ENCODE measurements around the gene MICAL3.

The MICAL3 gene

DNA sequence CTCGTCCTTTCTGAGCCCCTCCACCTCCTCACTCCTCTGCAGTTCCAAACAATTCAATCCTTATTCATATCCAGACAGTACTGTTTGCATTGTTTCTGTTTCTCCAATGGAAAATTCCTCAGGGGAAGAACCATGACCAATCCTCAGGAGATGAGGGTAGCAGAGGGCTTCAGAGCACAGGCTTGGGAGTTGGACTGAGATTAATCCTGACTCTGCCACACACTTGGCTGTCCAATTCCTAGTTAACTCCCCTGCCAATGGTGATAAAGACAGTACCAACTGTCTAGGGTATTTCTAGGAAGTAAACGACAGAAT, 58.0 kb downstream of the MICAL3 start:
- no peak for DNase-seq

GRCh38 chr22:17965538-17966402, 58.6 kb downstream of the MICAL3 start:
- DNase-seq, result no peak

GRCh38 chr22:17964643-17965042, 59.7 kb downstream of the MICAL3 start:
- no peak for DNase-seq

GRCh38 chr22:17964156-17964555, 60.2 kb downstream of the MICAL3 start:
- no peak for DNase-seq

GRCh38 chr22:17963015-17963414, 61.3 kb downstream of the MICAL3 start:
- no peak for DNase-seq

GRCh38 chr22:17962168-17962567, 62.2 kb downstream of the MICAL3 start:
- no peak for DNase-seq

DNA sequence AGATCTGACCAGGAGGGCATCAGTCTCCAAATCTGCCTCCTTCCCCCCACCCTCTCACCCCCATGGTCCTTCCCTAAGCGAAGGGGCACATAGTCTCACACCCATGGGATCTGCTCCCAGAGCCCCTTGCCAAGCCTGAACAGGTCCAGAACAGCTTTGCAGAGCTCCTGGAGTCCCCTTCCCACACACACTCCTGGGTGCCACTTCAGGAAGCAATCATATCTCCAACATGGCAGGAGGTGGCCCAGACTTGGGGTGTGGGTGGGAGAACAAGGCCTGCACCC, 63.0 kb downstream of the MICAL3 start:
- no peak for DNase-seq

DNA sequence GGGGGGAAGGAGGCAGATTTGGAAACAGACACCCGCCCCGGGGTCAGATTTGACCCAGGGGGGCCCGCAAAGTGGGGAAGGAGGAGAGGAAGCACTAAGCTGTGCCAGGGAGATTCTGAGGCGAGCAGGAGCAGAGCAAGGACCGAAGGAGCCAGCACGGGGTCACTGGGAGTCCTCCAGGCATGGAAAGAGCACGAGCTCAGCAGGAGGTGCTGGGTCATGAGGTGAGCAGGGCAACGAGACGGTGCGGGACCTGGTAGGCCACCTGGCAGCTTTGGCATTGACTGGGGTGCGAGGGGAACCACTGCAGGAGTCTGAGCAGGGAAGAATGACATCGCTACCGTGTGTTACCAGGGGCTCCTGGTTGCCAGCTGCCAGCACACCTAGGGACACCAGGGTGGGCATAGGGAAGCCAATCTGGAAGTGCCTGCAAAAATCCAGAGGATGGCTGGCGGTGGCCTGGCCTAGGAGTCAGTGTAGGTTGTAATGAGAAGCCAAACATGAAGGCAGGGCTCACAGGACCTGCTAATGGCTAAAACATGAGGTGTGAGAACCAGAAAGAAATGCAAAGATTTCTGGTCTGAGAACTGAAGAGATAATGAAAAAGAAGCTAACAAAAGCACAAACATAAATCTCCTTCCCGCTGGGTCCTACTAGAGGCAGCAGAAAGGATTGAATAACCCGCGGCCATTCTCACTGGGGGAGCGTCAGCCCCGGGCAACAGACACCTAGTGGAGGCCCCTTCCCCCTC, 63.5 kb downstream of the MICAL3 start:
- no peak for DNase-seq

GRCh38 chr22:17960011-17960410, 64.3 kb downstream of the MICAL3 start:
- DNase-seq, result no peak

DNA sequence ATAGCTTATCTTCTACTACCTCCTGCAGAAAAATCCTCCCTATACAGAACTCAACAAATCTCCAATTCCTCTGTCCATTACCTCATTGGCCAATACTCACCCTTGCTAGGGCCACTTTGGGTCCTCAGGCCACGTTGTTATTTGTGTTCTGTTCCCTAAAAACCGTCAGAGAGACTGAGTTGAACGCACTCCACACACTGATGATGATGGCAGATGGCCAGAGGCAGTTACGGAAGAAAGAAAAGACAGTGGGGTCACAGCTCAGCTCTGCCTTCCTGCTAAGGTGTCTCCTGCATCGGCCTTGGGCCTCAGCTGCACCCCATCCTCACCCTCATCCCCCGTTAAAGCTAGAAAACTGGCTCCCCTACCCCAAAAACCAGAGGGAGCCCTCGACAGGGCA, 66.2 kb downstream of the MICAL3 start:
- DNase-seq, result no peak

DNA sequence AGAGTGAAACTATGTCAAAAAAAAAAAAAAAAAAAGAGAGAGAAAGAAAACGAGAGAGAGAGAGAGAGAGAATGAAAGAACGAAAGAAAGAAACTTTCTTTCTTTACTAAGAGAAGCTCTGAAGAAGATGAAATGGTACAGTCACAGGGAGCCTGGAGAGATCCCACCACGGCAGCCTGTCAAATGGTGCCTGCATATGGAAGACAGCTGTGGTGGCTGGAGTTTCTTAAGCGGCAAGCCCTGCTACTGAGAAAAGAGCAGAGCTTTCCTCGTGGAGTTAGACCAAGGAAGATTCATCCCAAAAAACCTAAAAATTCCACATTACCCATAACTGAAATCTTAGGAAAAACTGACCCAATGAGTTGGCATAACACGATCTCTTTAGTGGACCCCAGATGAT, 66.7 kb downstream of the MICAL3 start:
- no peak for DNase-seq

- no peak for DNase-seq
These were observed 67.2 kb downstream of the MICAL3 start for GRCh38 chr22:17957204-17957603.

GRCh38 chr22:17956630-17957029, 67.7 kb downstream of the MICAL3 start:
- no peak for DNase-seq

DNA sequence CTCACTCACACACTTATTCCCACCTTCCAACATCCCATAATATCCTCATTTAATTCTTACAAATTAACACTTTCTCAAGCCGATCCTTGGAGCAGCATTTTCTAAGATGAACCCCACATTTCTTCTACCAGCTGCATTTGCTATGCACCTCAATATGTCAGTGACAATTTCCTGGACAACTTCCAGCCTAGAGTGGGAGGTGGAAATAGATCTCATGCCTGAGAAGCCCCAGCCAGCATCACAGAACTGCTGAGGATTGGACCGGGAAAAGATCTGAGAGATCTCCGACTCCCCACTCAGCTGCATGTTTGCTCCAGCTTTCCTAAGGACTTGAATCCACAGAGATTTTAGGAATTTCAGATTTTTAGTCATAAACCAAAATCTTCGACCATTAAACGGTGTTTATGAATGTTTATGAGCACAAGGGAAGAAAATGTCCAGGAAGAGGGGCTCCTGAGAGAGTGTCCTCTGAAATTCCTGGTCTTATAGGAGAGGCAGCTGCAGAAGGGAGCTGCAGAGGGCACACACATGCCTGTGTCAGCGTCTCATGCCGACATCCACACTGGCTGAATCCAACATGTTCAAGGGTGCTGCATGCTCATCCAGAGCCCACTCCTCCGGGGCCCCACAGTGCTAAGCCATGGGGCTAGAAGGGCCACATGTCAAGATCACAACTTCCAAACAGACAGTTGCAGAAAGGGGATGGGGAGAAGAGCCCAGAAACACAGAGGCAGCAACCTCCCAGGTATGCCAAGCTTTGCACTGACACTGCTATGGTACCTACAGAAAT, 68.6 kb downstream of the MICAL3 start:
- no peak for DNase-seq

- DNase-seq, result no peak
These were observed 69.3 kb downstream of the MICAL3 start for GRCh38 chr22:17954860-17955587.

DNA sequence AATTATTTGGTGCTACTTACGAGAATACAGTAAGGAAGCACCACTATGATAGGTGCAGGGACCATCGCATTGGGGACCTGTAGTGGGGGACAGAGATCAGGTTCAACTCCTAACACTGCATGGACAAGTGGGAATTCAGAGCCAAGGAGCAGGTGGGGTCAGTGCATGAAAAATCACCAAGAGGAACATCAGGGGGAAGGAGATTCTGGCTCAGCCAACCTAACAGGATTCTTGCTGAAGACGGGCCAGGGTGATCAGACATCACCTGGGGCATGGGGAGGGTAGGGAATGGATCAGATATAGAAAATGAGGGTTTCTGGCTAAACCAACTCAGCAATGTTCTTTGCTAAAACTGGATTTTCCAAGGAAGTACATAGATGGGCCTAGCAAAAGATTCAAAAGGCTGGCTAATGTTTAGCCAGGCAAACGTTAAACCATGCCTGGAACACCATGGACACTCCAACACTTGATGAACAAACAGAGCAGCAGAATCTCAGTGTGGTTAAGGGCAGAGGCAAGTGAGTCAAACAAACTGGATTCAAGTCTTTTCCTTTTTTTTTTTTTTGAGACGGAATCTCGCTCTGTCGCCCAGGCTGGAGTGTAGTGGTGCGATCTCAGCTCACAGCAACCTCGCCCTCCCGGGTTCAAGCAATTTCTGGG, 70.0 kb downstream of the MICAL3 start:
- no peak for DNase-seq

DNA sequence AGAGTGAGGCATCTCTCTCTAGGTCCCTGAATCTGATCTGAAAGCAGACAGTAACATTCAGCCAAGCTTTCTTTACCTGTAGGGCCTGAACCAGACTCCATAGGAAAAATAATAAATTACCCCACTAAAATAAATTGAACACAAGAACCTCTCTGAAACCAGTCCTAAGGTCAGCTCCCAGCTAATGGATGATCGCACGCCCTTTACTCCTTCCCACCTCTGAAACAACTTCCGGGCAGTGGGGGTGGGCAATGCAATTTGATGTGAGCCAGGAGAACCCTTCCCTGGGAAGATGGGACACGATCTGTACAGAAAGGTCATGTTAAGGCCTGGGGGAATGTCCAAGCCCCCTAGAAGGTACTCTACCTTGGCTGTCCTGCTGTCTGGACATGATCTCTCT, 71.2 kb downstream of the MICAL3 start:
- DNase-seq, result no peak

DNA sequence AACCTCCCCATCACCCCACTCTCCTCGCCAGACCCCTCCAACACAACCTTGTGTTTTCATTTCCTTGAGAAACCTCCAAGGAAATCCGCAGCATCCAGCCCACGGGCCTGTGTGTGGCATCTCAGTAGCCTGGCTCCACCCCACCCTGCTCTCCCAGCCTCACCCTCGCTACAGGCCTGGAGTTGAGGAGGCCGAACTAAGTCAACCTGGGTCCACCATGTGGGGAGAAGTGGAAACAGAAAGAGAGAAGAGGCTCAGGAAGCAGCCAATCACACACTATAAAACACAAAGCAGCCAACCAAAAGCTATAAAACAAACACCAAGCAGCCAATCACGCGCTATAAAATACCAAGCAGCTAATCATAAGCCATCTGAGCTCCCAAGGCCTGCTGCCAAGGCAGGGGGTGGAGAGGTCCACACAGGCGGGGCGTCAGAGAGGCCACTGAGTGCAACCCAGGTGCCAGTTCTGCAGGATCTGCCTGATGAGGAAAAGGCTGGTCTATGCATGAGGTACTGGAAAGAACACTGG, 72.0 kb downstream of the MICAL3 start:
- DNase-seq, result no peak

- no peak for DNase-seq
These were observed 73.0 kb downstream of the MICAL3 start for GRCh38 chr22:17951315-17951714.

DNA sequence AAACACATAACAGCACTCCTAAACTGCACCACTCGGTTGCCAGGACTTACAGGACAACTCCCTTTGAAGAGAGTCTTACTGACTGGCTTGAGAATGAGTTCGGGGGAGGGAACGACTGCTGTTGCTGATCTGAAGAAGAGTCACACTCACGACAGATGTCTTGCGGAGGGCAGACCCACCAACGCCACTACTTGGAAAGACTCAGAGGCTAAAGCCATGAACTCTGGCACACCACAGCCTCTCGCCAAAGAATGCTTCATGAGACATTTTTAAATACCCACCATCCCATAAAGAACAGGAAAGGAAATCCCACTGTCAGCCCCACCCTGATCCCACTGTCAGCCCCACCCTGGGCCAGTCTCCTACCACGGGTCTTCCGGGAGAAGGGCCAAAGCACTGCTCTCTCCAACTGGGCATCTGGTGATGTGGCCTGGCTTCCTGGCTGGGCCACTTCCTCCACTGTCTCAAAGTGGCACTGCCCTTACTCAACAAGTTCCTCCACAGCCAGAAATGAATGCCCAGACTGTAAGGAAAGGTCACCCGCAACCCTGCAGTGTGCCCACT, 73.6 kb downstream of the MICAL3 start:
- no peak for DNase-seq

DNA sequence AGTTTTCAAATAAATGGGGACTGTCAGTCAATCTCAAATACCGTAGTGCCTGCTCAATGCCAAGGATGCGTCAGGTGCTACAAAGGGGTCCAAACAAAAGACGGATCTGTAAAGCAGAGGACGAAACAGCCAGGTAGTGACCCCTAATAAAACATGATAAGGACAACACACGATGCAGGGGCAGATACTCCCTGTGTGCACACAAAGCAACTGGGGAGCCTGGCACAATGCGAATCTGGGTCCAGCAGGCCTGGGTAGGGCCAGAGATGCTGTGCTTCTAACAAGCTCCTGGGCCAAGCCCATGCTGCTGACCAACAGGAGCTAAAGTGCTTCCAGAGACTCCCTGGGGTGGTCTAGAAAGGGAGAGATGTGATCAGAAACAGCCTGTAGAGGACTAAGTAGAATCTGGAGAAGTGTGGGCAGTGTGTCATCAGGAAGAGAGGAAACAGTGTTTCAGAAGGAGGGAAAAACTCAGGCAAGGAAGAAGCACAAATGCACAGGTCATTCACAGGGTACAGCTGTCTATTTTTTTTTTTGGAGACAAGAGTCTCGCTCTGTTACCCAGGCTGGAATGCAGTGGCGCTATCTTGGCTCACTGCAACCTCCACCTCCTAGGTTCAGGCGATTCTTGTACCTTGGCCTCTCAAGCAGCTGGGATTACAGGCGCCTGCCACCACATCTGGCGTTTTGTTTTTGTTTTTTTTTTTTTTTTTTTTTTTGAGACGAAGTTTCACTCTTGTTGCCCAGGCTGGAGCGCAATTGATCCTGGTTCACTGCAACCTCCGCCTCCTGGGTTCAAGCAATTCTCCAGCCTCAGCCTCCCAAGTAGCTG, 74.5 kb downstream of the MICAL3 start:
- no peak for DNase-seq
